Adipose tissue (tissue), 3 donors: ENCODE data around the gene IMMP2L. TPM values are rescaled to one million over a fixed set of nuclear protein-coding genes. Genes with fewer than 3 reads are reported as not detected.

Experiments used
- H3K27ac ChIP-seq: one replicate; pipeline ENCODE4 v1.5.1; 2013; ENCODE audit warnings: low read depth, low read length
- WGBS, 3 donors: extraction: QIAGEN DNeasy Blood & Tissue Kit; methylation state at CpG; one replicate each; pipeline ENCODE4 v1.1.7; 2013; 5-methylcytosine and 5-hydroxymethylcytosine counted together
- polyA plus RNA-seq, 3 donors: library from polyadenylated mRNA; stranded (reverse); fragments of 200-250 nt; gene quantifications; one replicate each; pipeline ENCODE4 v1.2.3, GENCODE V29; 2013
- donor health status: healthy with polysubstance abuse.
- donor health status: Bipolar disorder and iron deficiency.
- donor health status: healthy.

IMMP2L gene
- polyA plus RNA-seq, 3 donors, result 9.6 to 18.6 (median 15.0) TPM

GRCh38 chr7:111172564-111173257 is 389.6 kb downstream of the IMMP2L start:
- WGBS, 3 donors, result 79 to 93% (median 93%) methylated on average over 2 of the region's 2 CpGs

DNA sequence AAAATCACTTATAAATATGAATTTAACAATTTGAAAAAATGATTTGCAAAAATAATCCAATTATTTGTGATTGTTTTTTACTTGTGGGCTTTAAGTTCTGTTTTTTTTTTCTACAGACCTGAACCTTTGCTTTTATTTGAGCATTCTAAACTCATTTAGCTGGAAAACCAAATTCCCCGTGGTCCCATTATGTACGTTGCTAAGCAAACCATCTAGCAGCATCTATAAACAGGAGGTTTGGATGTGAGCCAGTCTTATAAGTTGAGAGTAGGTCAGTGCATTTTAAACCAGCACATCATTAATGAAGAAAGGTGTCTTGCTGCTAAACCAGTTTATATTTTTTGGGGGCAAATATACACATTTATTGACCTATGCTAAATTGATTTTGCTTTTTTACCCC is 394.1 kb downstream of the IMMP2L start:
- 46 to 73% (median 60%) methylated on average over 2 of the region's 2 CpGs for WGBS, 3 donors
- no peak overlapping the region for H3K27ac ChIP-seq

More at GRCh38 chr7:111172564-111173257, 389.6 kb downstream of the IMMP2L start:
- no peak overlapping the region for H3K27ac ChIP-seq

GRCh38 chr7:111164442-111164841 is 397.9 kb downstream of the IMMP2L start:
- no peak overlapping the region for H3K27ac ChIP-seq
- 88 to 94% (median 89%) methylated on average over 1 of the region's 1 CpG for WGBS, 3 donors

GRCh38 chr7:111162692-111163091 is 399.6 kb downstream of the IMMP2L start:
- 84 to 96% (median 95%) methylated on average over 3 of the region's 3 CpGs for WGBS, 3 donors
- H3K27ac ChIP-seq, result no peak overlapping the region

GRCh38 chr7:111160297-111160696 is 402.0 kb downstream of the IMMP2L start:
- no peak overlapping the region for H3K27ac ChIP-seq

- no peak overlapping the region for H3K27ac ChIP-seq
Observed at GRCh38 chr7:111159426-111159825, 402.9 kb downstream of the IMMP2L start.

- WGBS, 3 donors, result 89 to 99% (median 97%) methylated on average over 1 of the region's 1 CpG
- H3K27ac ChIP-seq, result no peak overlapping the region
Observed at GRCh38 chr7:111150709-111151108, 411.6 kb downstream of the IMMP2L start.

- no peak overlapping the region for H3K27ac ChIP-seq
- WGBS, 3 donors, result 85 to 92% (median 92%) methylated on average over 6 of the region's 6 CpGs
Observed at GRCh38 chr7:111147708-111148533, 414.4 kb downstream of the IMMP2L start.

DNA sequence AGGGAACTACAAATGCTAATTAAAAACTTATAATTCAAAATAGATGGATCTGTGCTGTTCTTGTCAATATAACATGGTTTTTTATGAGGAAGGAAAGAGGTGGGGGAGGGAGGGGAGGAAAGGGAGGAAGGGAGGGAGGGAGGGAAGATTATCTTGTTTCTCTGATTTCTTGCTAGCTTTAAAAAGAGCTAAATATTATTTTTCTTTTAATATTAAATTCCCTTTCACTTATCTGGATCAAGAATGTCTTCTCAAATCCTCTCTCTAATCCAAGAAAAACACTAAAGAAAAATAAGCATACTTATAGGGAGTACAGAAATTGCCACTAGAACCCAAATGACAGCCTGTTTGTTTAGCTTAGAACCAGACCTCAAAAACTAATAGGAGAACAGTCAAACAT is 416.2 kb downstream of the IMMP2L start:
- no peak overlapping the region for H3K27ac ChIP-seq

GRCh38 chr7:111145472-111145871 is 416.8 kb downstream of the IMMP2L start:
- 76 to 100% (median 97%) methylated on average over 2 of the region's 2 CpGs for WGBS, 3 donors
- no peak overlapping the region for H3K27ac ChIP-seq

DNA sequence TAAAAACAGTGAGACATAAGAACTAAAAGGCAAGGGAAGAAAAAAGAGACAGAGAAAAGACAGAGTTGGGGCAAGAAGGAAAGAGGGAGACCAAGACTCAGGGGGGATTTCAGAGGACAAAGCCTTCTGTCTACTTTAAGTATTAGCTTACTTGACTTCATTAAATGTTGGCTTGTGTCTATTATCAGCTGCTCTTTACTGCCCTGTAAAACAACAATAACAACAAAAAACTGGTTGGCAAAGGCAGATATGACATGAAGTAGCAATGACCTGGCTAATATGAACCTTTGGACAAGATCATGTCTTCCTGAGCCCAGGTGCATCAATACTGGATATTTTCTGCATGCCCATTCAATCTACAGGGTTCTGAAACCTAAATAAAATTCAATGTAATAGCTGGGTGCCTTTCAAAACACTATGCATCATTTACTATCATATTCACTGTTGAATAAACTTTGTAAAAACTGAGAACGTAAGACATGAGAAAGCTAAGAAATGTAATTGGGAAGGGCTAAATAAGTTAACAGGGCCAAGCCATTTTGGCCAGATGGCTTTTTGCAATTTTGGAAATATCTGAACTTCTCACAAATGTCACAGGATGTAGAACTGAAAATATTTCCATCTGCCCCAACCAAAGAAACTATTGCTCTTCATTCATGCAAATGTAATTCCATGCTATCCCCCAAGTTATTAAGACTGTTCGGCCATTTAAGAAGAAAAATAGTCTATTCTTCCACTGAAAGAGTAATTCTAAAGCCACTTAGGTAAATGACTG is 422.0 kb downstream of the IMMP2L start:
- WGBS, 3 donors, result 81 to 91% (median 90%) methylated on average over 2 of the region's 2 CpGs
- H3K27ac ChIP-seq, result no peak overlapping the region

DNA sequence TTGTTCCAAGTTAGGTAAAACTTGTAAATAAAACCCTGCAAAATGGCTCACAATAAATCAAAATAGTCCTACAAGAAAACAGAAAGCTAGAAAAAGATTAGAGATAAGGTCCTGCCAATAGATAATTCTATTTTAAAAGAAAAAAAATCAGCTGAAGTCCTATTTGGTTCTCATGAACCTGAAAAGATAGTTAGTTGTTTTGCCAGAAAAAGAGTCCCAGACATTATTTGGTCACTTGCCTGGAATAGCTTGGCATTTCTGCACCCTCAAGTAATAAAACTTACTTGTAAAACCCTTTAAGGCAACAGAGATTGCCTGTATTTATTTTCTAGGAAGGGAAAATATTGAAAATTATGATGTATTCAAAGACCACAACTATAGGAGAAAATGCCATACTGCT is 423.7 kb downstream of the IMMP2L start:
- no peak overlapping the region for H3K27ac ChIP-seq

DNA sequence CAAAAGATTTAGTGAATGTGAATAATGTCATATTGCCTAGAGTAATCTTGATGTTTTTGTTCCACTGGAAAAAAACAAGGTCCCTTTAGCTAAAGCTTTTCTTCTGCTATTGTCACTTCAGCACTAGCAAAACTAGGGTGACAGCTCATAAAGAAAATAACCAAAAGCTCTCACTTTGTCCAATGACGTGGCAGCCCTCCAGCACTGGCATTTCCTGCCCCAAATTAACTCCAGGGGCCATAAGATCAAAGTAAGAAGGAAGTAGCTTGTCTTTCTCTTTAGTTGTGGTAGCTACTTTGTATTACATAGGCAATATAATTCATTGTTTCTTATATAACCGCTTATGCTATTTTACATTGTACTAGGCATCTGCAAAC is 424.1 kb downstream of the IMMP2L start:
- 26 to 66% (median 27%) methylated on average over 2 of the region's 2 CpGs for WGBS, 3 donors

GRCh38 chr7:111137296-111138192 is 424.7 kb downstream of the IMMP2L start:
- H3K27ac ChIP-seq, result no peak overlapping the region
- WGBS, 3 donors, result 56 to 93% (median 65%) methylated on average over 4 of the region's 4 CpGs

More for the DNA sequence above, 424.1 kb downstream of the IMMP2L start:
- H3K27ac ChIP-seq, result no peak overlapping the region

DNA sequence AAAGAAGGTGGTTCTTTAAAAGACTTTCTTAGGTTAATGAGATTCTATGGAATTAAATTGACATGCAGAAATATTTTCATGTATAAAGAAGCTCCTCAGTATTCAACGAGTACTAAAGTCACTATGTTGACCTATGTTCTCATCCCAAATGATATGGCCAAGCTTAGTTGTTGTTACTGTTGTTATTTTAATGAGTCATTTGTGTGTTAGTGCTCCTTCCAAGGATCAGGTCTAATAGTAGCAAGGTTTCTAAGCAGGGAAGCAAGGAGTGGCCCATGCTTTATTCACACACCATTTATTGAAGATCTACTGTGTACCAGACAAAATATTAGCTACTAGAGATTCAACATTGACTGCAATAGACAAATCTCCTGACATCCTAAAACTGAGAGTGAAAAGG is 429.5 kb downstream of the IMMP2L start:
- no peak overlapping the region for H3K27ac ChIP-seq
- WGBS, 3 donors, result 76 to 87% (median 84%) methylated on average over 1 of the region's 1 CpG

GRCh38 chr7:111129435-111129834 is 432.9 kb downstream of the IMMP2L start:
- H3K27ac ChIP-seq, result no peak overlapping the region
- WGBS, 3 donors, result 94 to 95% (median 95%) methylated on average over 4 of the region's 4 CpGs

- no peak overlapping the region for H3K27ac ChIP-seq
- WGBS, 3 donors, result 25 to 46% (median 45%) methylated on average over 3 of the region's 3 CpGs
Observed at GRCh38 chr7:111126987-111127386, 435.3 kb downstream of the IMMP2L start.

- 87 to 92% (median 91%) methylated on average over 2 of the region's 2 CpGs for WGBS, 3 donors
- no peak overlapping the region for H3K27ac ChIP-seq
Observed at GRCh38 chr7:111115966-111116365, 446.3 kb downstream of the IMMP2L start.
